ENCODE results near the gene RERE.

- TF ChIP-seq POLR2A (IDR thresholded peaks at IDR 0.05; ENCODE audit: low read depth, low read length), result no peak
- no peak for TF ChIP-seq POLR2AphosphoS5 (IDR thresholded peaks at IDR 0.05; ENCODE audit: low read depth, low read length)
- TF ChIP-seq TAF1 (IDR thresholded peaks at IDR 0.05; ENCODE audit: borderline replicate concordance, low read depth, low read length), result no peak
Measured at GRCh38 chr1:8571200-8571984, 246.0 kb downstream of the RERE start.
